ENCODE measurements around the gene GLIS1.

GLIS1 gene

GRCh38 chr1:53548031-53548491, 190.9 kb downstream of the GLIS1 start:
- DNase-seq (ENCODE audit: low spot score), result no peak

GRCh38 chr1:53547231-53547790, 191.7 kb downstream of the GLIS1 start:
- DNase-seq (ENCODE audit: low spot score), result no peak

GRCh38 chr1:53546409-53547155, 192.4 kb downstream of the GLIS1 start:
- DNase-seq (ENCODE audit: low spot score), result no peak

GRCh38 chr1:53545663-53546408, 193.1 kb downstream of the GLIS1 start:
- no peak for DNase-seq (ENCODE audit: low spot score)

- no peak for DNase-seq (ENCODE audit: low spot score)
Measured at GRCh38 chr1:53544728-53545515, 194.0 kb downstream of the GLIS1 start.

GRCh38 chr1:53543778-53544695, 194.9 kb downstream of the GLIS1 start:
- DNase-seq (ENCODE audit: low spot score), result no peak

GRCh38 chr1:53543130-53543777, 195.7 kb downstream of the GLIS1 start:
- no peak for DNase-seq (ENCODE audit: low spot score)

GRCh38 chr1:53542551-53542950, 196.4 kb downstream of the GLIS1 start:
- DNase-seq (ENCODE audit: low spot score), result no peak

GRCh38 chr1:53541761-53542550, 197.0 kb downstream of the GLIS1 start:
- DNase-seq (ENCODE audit: low spot score), result no peak

- no peak for DNase-seq (ENCODE audit: low spot score)
Measured at GRCh38 chr1:53541263-53541625, 197.7 kb downstream of the GLIS1 start.

- DNase-seq (ENCODE audit: low spot score), result no peak
Measured at GRCh38 chr1:53540604-53541262, 198.2 kb downstream of the GLIS1 start.

- no peak for DNase-seq (ENCODE audit: low spot score)
Measured at GRCh38 chr1:53539711-53540603, 199.0 kb downstream of the GLIS1 start.

- no peak for DNase-seq (ENCODE audit: low spot score)
Measured at GRCh38 chr1:53539226-53539625, 199.7 kb downstream of the GLIS1 start.

GRCh38 chr1:53536606-53537005, 202.4 kb downstream of the GLIS1 start:
- DNase-seq (ENCODE audit: low spot score), result no peak

- DNase-seq (ENCODE audit: low spot score), result no peak
Measured at GRCh38 chr1:53535846-53536245, 203.1 kb downstream of the GLIS1 start.

- no peak for DNase-seq (ENCODE audit: low spot score)
Measured at GRCh38 chr1:53535226-53535625, 203.7 kb downstream of the GLIS1 start.

GRCh38 chr1:53532912-53533311, 206.1 kb downstream of the GLIS1 start:
- no peak for DNase-seq (ENCODE audit: low spot score)

- DNase-seq (ENCODE audit: low spot score), result no peak
Measured at GRCh38 chr1:53532377-53532776, 206.6 kb downstream of the GLIS1 start.

All from hematopoietic multipotent progenitor cell treated with erythropoietin and hydrocortisone succinate and interleukin-3 and kit ligand, for 15 days (in vitro differentiated cells).